ENCODE results near the gene POM121L2. TPM values are rescaled to one million over a fixed set of nuclear protein-coding genes. Genes with fewer than 3 reads are reported as not detected.

The POM121L2 gene
- total RNA-seq, result 1 to 10 TPM; 4.2 to 5.1 TPM
- 18.4 TPM for polyA plus RNA-seq (ENCODE audit: insufficient read depth, low read depth, low replicate concordance)
- long read RNA-seq, donor 1, result 0 reads
- long read RNA-seq, donor 2, result 0 reads

DNA sequence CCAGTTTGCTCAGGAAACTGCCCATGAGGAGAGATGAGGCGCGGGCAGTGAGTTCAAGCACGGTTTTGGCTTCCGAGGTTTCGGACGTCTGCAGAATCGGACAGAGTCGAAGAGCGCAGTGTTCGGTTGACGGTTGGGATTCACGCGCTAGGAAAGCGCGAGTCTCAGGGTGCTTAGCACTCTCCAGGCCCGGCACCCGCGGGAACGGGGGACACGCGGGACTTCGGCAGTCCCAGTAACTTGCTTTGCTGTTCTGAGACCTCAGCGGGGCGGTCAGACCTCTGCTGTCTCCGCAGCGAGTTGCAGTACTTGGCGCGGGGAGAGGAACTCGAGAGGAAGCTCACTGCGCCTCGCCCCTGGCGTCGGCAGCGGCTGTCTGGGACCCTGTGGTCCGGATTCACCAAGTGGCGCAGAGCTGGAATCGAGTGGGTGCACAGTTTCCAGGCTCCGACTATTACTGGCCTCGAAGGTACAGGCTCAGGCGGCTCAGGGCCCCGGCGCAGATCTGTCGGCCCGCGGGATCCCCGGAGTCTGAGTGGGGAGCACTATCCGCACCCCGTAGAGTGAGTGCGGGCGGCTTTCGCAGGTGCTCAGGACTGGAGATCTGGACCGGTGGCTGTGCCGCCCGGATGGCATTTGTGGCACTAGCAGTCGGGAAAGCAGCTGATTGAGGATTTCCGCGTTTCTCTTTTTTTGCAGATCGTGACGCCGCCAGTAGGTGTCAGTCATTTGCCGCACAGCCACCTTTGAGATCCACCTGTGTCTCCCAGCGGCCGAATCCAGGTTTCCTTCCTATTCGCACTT is at the start of gene POM121L2:
TSS of gene POM121L2 (minus strand) at position 128 of the 804 bp plus-strand sequence. CDS start at position 25, 103 bp downstream.
- peak within 1 kb of the TSS; percentile 38 to 54 for H3K4me3 ChIP-seq
- no peaks in the 10 kb centered on the region for H3K36me3 ChIP-seq (ENCODE audit: low read depth, missing control alignments)
- WGBS, 2 donors, result 2% methylated on average over 26 to 54 of the region's 64 CpGs
- no peak within 1 kb of the TSS for H3K27ac ChIP-seq
- no peaks in the 10 kb centered on the region for H3K27me3 ChIP-seq
- no peaks in the 10 kb centered on the region for H3K4me1 ChIP-seq
- intact Hi-C loops (cut with DNase I; ENCODE audit: low total_unique reads), result no loop called here
- no peaks in the 10 kb centered on the region for H3K9me3 ChIP-seq
- TF ChIP-seq, protein P1, sequence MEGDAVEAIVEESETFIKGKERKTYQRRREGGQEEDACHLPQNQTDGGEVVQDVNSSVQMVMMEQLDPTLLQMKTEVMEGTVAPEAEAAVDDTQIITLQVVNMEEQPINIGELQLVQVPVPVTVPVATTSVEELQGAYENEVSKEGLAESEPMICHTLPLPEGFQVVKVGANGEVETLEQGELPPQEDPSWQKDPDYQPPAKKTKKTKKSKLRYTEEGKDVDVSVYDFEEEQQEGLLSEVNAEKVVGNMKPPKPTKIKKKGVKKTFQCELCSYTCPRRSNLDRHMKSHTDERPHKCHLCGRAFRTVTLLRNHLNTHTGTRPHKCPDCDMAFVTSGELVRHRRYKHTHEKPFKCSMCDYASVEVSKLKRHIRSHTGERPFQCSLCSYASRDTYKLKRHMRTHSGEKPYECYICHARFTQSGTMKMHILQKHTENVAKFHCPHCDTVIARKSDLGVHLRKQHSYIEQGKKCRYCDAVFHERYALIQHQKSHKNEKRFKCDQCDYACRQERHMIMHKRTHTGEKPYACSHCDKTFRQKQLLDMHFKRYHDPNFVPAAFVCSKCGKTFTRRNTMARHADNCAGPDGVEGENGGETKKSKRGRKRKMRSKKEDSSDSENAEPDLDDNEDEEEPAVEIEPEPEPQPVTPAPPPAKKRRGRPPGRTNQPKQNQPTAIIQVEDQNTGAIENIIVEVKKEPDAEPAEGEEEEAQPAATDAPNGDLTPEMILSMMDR (IDR thresholded peaks at IDR 0.05), result peak in 2 of 3 experiments; percentile 29 to 39
- no peak for TF ChIP-seq POLR2A (IDR thresholded peaks at IDR 0.05)
- DNase-seq, result peak; percentile 77

DNA sequence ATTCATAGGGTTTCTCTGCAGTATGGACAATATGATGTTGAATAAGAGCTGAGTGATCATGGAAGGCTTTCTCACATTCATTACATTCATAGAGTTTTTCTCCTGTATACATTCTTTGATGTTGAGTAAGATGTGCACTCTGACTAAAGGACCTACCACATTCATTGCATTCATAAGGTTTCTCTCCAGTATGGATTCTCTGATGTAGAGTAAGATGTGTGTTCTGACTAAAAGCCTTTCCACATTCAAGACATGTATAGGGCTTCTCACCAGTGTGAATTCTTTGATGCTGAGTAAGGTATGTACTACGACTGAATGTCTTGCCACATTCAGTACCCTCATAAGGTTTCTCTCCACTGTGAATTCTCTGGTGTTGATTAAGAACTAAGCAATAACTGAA is 47.2 kb upstream of the POM121L2 start:
- WGBS, 2 donors, result 91 to 100% methylated on average over 1 of the region's 1 CpG
- intact Hi-C loops (cut with DNase I; ENCODE audit: low total_unique reads), result no loop called here
- H3K4me3 ChIP-seq, result no peak overlapping the region

DNA sequence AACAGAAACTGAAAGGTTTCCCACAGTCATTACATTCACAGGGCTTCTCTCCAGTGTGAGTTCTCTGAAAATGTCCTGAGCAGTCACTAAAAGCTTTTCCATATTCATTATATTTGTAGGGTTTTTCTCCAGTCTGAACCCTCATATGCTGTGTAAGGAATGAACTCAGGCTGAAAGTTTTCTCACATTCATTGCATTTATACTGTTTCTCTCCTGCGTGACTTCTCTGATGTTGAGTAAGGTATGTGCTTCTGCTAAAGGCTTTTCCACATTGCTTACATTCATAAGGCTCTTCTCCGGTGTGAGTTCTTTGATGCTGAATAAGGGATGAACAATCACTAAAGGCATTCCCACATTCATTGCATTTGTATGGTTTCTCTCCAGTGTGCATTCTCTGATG is 46.7 kb upstream of the POM121L2 start:
- no peaks in the 10 kb centered on the region for H3K9me3 ChIP-seq
- no peak for TF ChIP-seq POLR2A (IDR thresholded peaks at IDR 0.05)
- TF ChIP-seq, protein P1 (IDR thresholded peaks at IDR 0.05), result no peak
- H3K36me3 ChIP-seq (ENCODE audit: low read depth, missing control alignments), result no peaks in the 10 kb centered on the region
- 67 to 69% methylated on average over 2 of the region's 2 CpGs for WGBS, 2 donors
- no peaks in the 10 kb centered on the region for H3K4me1 ChIP-seq
- intact Hi-C loops (cut with DNase I; ENCODE audit: low total_unique reads), result no loop called here
- no peak overlapping the region for H3K27ac ChIP-seq
- H3K27me3 ChIP-seq, result no peaks in the 10 kb centered on the region
- no peak overlapping the region for H3K4me3 ChIP-seq
- no peak for DNase-seq

More for the DNA sequence above, 47.2 kb upstream of the POM121L2 start:
- Histone ChIP-seq H3K4me1 (no peaks in the 10 kb centered on the region), H3K36me3 (ENCODE audit: low read depth, missing control alignments) (no peaks in the 10 kb centered on the region), H3K27me3 (no peaks in the 10 kb centered on the region), H3K27ac (no peak overlapping the region), H3K9me3 (no peaks in the 10 kb centered on the region)
- TF ChIP-seq, protein P1 (IDR thresholded peaks at IDR 0.05), result no peak
- no peak for DNase-seq

DNA sequence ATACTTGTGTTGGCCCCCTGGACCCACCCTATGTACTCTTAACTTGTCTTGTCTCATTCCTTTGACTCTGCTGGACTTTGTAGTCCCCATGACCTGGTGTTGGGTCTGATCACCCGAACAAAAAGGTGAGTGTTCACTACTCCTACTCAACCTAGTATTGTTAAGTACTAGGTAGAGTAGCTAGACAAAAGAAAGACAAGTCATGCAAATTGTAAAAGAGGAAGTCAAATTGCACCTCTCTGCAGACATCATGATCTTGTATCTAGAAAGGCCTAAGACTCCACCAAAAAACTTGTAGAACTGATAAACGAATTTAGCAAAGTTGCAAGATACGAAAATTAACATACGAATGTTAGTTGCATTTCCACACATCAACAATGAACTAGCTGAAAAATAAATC is 40.8 kb upstream of the POM121L2 start:
- Histone ChIP-seq H3K9me3 (no peaks in the 10 kb centered on the region), H3K4me1 (no peaks in the 10 kb centered on the region), H3K36me3 (ENCODE audit: low read depth, missing control alignments) (no peaks in the 10 kb centered on the region), H3K27me3 (no peaks in the 10 kb centered on the region), H3K4me3 (no peak overlapping the region), H3K27ac (no peak overlapping the region)
- intact Hi-C loops (cut with DNase I; ENCODE audit: low total_unique reads), result no loop called here
- WGBS, 2 donors, result 78 to 85% methylated on average over 4 of the region's 4 CpGs
- no peak for DNase-seq
- TF ChIP-seq, protein P1 (IDR thresholded peaks at IDR 0.05), result no peak
- TF ChIP-seq POLR2A (IDR thresholded peaks at IDR 0.05), result no peak

Data from testis (tissue), 5 donors.